Measurements from ENCODE around the gene NIT1.
A peak's percentile ranks its signal among the peaks of the same experiment; 100 is the strongest.

NIT1 gene, protein sequence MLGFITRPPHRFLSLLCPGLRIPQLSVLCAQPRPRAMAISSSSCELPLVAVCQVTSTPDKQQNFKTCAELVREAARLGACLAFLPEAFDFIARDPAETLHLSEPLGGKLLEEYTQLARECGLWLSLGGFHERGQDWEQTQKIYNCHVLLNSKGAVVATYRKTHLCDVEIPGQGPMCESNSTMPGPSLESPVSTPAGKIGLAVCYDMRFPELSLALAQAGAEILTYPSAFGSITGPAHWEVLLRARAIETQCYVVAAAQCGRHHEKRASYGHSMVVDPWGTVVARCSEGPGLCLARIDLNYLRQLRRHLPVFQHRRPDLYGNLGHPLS

DNA sequence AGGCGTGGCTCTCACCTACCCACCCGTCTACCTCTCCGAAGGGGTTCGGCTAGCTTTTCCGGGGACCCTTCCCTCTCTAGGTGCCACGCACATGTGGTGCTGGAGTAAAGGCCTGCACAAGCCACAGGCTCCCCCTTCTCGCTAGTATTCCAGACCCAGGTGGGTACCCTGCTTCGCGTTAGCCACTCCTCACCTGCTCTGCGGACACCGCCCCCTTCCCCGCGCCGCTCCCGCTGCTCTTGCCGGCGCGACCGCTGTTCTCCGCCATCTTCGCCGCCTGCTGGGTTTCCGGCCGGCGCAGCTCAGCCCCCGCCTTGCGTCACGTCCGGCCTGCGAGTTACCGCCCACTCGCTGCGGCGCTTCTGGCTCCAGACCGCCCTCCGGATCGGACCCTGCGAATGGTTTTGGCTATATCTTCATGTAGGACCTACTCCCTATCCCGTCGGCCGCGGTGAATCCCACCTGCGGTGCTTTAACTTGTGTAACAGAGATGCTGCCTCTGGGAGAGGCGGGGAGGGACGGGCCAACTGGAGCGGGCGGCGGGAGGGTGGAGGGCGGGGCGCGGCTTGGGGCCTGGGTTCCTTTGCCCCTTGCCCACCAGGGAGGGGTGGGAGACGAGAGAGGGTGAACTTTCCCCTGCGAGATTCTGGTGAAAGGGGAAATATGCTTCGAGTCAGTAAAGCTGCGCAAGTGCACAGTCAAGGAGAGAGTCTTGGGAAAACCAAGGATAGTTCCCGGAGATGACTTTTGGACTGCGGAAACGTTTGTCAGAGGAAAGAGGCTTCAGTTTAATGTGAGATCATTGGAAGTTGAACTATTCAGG, at the start of gene NIT1, which contains the start of gene PFDN2:
Gene NIT1, plus strand, starts transcription at position 347 of the 823 bp plus-strand sequence. Its CDS starts 72 bp downstream, at position 419.
Gene PFDN2, minus strand, starts transcription at position 279 of the 823 bp plus-strand sequence. Its CDS starts 11 bp downstream, at position 268.
- DNase-seq = peak; percentile 63

DNA sequence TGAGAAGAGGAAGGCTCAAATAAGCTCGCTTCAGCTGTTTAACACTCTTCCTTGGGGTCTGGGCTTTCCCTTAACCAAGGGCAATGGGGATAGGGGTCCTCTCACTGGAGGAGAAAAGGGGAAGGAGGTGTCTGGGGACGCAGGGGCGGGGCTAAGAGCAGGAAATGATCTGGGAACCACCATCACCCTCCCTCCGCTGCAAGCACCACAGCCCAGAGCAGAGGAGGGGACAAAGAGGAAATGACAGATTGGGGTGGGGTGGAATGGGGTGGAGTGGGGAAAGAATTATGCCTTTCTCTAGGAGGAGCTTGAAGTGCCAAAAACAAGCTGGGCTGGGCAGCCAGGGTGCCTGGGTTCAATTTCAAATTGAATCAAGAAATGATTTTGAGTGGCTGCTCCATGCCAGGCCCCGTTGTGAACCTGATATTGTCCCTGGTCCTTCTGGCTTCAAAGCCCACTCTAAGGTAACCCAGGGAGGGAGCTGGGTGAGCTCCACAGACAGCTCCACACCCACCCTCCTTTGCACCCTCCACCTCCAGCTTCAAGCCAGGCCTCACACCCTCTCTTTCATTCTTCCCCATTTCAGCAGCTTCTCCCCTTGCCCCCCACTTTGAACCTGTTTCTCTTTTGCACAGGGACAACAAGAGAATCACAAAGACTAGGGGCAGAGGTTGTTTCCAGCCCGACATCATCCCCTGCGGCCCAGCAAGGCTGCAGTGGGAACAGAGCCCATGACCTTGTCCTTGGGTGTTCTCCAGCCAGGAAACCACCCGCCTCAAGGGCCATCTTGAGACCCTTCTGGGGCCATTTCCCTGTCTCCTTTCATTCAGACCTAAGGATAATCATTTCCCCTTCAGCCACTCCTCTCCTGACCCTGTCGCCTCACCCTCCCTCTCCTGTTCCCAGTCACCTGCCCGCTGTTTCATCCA, 49.3 kb upstream of the NIT1 start:
- DNase-seq = no peak

DNA sequence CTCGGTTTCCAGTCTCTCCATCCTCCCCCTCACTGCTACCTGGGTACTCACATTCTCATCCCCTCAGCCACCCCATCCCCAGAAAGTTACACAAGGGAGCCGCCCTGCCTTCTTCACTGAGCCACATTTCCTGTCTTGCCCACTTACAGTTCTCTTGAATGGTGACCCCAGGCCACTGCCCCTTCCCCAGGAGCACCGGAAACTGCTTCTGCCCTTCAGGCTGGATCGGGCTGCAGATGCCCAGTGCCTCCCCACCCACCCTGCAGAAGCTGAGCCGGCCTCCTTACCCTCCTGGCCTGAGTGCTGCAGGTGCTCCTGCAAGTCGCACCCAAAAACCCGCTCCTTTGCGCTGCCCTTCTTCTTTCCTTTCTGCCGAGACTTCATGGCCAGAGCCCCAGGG, 48.7 kb upstream of the NIT1 start:
- no peak for DNase-seq

DNA sequence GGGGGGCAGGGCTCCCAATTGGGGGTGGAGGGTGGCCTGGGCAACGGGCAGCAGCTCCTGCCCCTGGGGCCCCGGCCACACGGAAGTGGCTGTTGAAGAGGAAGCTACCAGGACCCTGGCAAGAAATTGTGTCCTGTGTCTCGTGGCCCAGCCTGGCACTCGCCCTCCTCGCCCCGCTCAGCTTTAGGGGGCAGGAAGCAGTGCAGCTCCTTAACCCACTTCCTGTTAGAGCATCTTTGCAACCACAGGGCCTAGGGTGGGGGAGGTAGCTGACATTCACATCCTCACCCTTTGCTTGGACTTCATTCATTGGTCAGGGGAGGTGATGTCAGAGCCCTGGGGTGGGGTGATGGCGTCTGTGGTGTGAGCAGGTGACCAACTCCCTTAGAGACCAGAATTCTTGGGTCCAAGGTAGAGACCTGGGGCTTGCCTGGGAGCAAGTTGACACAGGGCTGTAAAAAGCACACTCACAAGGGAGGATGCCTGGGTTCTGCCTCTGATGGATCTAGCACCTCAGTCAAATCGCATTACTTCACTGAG, 48.1 kb upstream of the NIT1 start, which contains the start of gene ARHGAP30:
Gene ARHGAP30, minus strand, starts transcription at position 161 of the 540 bp plus-strand sequence. CDS start 267 bp downstream, outside the sequence.
- no peak for DNase-seq

DNA sequence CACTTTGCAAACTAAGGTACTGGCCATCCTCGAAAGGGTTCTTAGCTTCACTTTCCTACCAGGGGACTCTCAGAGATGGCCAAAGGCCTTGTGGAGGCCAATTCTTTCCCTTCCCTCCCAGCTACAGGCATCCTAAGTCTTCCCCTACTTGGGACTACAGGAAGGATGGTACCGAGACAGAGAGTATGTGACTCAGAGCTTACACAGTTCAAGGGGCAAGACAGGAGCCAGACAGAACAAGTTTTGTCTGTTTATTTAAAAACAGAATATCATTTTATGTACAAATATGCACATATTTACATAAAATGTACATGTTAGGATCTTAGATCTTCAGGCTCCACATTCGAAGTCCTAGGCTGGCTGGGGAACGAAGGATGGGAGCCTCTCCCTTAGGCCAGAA, 47.1 kb upstream of the NIT1 start:
- no peak for DNase-seq

DNA sequence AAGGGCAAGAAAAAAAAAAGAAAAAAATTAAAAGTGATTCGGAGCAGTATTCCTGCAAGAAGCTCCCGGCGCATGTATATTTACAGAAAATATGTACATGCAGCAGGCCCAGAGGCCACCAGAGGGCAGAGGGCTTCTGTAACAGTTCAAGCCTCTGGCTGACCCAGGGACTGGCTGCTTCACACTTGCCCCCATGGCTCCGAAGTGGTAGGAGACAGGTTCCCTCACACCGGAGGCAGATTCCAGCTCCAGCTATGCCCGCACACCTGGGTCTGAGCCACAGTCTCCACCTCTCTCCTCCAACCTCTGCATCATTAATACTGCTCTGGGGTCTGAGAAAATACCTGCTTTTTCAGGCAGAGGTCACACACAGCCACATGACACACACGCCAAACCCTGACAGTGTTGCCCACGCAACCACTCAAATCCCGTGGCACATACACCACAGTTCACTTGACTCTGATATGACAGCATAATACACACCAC, 46.0 kb upstream of the NIT1 start:
- peak; percentile 80 for DNase-seq

DNA sequence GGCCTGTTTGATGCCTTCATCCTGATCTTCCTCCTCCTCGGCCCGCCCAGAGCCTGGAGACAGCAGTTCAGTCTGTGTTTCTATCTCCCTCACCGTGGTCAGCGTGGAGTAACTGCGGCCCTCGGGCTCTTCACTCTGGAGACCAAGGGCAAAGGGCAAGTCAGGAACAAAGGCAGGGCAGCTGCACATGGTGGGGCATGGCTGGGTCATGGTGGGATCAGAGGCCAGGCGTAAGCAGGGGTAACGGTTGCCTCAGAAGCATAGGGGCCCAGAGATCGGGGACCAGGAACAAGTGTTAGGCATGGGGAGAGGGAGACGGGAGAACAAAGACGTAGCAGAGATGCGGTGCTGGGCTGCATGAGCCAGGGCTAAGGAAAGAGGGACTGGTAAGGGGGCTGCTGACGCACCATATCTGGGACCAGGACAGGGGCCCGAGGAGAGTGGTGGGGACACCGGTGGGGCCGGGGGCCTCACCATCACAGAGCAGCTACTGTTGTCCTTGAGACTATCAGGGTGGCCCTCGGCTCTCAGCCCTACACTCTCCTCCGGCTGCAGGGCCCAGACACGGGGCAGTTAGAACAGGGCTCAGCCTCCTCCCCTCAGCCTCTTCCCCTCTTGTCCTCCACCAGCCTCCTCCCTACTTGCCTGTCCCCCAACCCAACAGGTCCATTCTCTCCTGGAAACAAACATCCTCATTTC, 45.0 kb upstream of the NIT1 start:
- no peak for DNase-seq

DNA sequence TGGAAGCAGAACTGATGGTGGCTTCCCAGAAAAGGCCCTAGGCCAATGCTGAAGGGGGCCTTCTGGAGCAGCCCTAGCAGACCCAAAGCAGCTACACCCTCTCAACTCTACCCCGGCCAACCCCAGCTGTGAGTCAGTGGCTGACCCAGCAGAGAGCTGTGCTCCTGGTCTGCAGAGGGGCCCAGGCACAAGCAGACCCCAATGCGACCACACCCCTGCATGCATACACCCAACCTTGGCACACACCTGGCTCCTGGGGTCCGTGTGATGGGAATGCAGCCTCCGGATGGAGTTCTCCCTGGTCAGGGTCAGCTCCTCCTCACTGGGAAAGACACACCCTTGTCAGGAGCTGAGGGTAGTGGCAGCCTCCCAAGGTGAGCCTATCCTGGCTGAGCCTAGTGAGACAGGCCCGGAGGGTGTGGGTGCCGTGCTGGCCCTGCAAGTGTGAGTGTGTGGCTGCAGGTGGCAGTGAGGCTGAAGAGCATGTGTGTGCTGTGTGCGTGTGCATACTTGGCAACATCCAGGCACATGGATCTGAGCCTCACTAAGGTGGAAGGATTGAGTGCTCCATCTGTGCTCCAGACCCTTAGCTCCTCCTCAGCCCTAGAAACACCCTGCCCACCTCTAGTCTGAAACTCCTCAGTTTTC, 44.3 kb upstream of the NIT1 start:
- no peak for DNase-seq

DNA sequence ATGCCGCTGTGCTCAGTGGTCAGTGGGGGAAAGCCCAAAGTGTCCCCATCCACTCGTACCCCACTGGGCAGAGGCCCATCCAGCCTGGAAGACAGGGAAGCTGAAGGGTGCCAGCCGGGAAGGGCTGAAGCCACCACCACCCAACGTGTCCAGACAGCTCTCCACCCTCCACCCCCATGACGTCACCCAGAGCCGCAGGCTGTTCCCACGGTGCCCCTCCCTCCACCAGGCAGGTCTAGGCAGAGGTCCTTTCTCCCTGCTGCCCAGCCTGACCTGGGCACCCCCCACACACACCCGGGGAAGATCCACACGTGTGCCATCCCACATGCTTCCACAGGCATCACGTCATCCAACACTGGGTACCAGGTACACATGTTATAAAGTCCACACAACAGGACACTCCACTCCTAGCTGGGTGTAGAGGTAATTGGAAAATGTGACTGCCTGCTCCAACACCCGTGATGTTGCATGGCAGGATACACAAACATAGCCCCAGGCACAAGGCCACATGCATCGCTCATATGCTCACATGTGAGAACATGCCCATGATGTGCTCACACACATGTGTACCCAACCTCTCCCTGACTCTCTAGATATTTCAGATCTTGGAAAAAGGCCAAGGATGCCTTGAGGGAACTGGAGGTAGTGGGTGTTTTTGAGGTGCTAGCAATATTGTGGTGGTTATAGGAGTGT, 43.1 kb upstream of the NIT1 start:
- DNase-seq = no peak

DNA sequence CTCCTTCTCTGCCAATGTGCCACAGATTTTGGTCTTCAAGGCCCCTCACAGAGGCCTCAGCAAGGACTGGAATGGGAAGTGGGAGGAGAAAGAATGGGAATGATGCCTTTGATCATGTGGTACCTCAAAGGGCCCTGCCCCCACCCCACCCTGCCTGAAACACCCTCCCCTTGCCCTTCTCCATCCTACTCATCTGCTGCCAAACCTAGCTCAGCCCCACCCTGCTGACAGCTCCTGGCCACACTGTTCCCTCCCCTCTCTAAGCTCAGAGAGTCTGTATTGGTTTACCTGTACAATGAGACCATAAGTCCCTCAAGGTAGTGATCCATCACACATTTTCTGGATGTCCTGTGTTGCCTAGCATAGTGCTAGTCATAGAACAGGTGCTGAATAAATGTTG, 41.5 kb upstream of the NIT1 start:
- DNase-seq = no peak

DNA sequence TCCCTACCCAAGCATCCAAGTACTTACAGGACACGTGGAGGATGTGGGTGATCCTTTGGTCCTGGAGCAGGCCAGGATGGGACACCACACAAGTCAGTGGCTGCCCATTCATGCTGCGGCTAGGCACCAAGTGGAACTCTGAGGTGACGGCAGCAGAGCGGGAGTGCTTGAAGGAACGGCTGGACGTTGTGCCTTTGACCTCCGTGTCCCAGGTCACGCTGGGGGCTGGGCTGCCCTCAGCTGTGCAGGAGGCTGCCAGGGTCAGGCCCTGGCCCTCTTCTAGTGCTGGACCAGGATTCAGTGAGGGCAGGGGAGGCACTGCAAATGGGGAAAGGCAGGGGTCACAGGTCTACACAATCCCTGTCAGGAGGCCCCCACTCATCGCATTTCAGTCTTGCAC, 40.5 kb upstream of the NIT1 start:
- no peak for DNase-seq

DNA sequence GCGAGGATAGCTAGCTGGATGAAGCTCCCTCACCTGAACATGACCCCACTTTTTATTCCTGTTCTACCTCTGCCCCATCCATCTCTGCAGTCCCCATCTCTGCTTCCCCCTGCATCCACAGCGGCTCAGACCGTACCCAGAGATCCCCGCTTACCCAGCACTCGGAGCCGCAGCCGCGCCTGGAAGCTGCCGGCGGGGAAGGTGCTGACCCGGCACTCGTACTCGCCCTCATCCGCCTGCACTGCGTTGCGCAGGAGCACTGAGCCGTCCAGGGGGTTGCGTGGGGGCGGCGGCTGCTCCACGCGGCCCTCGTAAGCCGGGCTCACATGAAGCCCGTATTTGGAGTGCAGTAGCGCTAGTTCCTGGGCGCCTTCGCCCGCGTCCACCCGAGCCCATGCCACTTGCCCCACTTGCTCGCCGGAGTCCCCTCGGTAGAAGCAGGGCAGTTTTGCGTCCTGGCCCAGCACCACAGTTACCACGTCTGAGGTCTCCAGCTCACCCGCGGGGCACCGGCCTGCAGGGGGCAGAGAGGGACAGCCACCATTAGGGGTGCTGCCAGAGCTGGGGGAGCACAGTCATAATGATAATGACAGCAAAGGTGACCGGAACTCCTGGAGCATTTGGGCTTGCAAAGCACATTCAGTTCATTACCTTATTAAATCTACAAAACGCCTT, 38.3 kb upstream of the NIT1 start:
- DNase-seq = no peak

DNA sequence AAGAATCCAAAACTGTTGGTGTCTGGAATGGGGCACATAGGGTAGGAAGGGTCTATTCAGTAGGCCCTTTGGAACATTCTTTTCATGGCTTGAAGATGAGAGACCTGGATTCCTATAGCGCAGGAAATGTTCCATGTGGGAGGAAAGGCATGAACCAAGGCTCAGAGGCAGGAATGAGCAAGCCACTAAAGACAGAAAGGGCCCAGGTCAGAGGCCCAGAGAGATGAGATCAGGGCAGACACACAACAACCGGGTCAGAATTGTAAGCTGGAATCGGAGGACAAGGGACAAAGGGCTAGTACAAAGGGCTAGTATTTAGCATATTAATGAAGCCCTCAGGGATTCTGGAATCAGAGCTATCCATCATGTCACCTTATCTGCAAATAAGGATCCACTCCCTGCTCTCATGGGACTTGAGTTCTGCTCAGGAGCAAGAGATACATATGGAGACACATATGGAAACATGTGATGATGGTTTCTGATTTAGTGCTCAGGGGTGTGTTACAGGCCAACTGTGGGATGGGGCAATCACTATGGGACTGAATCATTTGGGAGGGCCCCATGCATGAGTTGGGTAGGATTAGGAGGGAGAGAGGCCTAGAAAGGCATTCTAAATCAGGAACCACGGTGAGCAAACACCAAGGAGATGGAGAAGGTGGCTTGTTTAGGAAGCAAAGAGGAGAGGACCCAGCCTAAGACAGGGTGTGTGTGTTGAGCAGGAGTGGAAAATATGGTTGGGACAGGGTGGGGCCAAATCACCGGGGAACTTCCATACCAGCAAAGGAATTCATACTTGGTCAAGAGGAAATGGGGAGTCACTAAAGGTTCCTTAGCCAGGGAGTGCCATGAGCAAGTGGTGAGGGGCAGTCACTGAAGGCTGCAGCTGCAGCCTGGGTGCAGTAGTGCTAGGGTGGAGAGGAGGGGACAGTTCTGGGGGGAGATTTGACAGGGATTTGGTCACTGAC, 37.2 kb upstream of the NIT1 start:
- DNase-seq = no peak

DNA sequence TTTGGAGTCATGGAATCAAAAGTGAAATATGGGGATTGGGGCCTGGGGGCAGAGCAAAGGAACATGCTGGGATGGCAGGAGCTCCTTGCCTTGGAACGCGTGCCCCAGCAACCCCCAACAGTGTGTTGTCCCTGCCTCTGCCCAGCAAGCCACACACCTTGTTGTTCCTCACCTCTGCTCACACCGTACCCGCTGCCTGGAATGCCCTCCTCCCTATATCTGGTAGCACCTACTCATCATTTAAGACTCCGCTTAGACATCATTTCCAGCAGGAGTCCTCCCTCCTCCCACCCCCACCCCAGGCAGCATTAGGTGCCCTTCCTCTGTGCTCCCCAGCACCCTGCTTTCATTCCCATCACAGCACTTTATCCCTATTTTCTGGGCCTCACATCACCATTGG, 36.4 kb upstream of the NIT1 start:
- DNase-seq = no peak

DNA sequence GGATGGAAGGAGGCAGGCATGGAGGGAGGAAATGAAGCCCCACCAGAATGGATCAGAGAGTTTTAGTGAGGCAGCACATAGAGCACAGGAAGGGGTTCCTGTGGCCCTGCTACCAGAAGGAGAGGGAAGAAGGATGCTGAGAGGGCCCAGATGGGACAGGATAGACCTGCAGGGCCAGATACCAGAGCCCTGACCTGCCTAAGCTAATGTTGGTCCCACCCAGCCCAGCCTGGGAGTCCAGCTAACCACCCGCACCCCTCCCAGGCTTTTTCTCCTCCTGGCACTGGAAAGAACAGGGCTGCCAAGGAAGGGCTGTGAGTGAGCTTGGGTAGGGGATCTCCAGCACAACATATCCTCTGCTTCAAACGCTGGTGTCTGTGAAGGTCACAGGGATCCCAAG, 35.4 kb upstream of the NIT1 start:
- no peak for DNase-seq

DNA sequence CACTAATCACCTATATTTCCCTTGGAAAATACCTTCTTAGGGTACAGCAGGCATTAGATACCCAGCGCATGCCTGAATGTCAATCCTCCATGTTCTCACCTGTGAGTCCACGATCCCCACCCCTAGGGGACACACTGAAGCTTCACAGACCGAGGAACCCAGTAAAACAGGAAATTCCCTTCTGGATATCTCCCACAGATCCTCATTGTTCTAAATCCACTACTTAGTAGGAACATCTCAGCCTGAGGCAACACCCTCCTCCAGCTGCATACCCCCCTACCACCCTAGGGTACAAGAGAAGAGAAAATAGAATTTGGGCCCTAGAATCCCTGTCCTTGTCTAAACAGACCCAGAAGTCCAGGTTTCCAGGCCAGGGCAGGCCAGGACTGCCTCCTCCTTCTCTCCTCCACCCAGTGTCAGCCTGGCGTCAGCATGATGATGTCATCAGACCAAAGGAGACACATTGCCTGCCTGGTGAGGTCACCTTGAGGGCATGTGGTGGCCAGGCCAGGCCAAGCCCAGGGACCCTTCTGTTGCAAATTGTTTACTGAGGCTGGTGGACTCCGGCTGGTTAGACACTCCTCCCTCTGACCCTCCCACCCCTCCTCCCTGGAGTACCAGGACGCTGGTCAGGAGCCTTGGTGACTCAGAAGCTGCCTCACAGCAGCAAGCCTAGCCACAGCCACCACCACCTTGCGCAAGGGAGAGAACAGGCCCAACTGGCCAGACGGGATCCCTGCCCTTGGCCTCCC, 34.7 kb upstream of the NIT1 start:
- no peak for DNase-seq

DNA sequence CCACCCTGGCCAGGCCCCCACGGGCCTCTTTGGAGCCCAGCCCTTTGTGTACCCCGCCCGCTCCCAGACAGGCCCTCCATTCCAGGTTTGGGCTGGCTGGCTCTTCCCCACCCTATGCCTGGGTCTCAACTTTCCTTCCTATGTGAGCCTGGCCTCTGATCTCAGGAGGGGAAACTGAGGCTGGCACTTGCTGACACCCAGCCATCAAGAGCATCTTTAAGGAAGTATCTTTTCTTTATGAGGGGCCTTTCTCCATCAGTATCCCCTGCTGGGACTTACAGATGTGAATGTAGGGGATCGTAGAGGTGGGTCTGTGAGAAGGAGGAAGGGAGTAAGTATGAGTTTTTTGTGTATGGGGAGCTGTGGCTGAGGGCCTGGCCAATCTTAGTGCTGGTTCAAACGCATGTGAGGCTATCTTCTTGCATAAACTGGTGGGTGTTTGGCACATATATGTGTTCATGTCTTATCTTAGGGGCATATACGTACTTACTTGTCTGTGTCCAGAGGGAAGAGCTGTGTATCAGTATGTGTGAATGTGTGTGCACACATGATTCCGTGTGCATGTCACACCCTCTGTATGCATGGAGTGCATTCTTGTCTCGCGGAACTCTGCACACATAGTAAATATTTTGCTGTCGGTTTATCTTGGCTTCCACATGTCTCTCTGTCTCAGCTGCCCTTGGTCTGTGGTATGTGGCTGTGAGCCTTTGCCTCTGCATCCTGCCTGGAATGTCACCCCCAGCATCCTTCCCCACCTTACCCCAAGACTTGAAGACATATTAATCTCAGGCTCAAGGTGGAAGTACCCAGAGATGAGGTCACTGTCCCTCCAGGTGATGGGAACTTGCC, 33.9 kb upstream of the NIT1 start:
- no peak for DNase-seq

All from 8988T (cell line).